Uterus (tissue), 4 donors: ENCODE results near the gene JPH3. TPM values are rescaled to one million over a fixed set of nuclear protein-coding genes. Genes with fewer than 3 reads are reported as not detected.
A peak's percentile ranks its signal among the peaks of the same experiment; 100 is the strongest.

Source experiments
- DNase-seq, 2 donors: peaks; one replicate each; pipeline ENCODE4 v3.0.0-alpha.2; 2019 to 2020
- H3K27ac ChIP-seq, 2 donors: fragments of 200-600 bp; sonication (generic); 1 replicate in 1 of 2; 2 replicates in 1 of 2; pipeline ENCODE4 v1.5.1; 2016 to 2018
- H3K27me3 ChIP-seq, 2 donors: fragments of 200-600 bp; sonication (generic); one replicate each; pipeline ENCODE4 v1.5.1; 2018 to 2019; ENCODE audit warnings: control low read depth in 1 of 2
- H3K36me3 ChIP-seq, 2 donors: fragments of 200-600 bp; sonication (generic); one replicate each; pipeline ENCODE4 v1.5.1; 2019; ENCODE audit warnings: control low read depth in 1 of 2
- H3K4me1 ChIP-seq, 2 donors: fragments of 200-600 bp; sonication (generic); one replicate each; pipeline ENCODE4 v1.5.1; 2018 to 2019; ENCODE audit warnings: control low read depth in 1 of 2
- H3K4me3 ChIP-seq, 2 donors: fragments of 200-600 bp; sonication (generic); 1 replicate in 1 of 2; 2 replicates in 1 of 2; pipeline ENCODE4 v1.5.1; 2018 to 2019; ENCODE audit warnings: mild to moderate bottlenecking in 1 of 2
- H3K9me3 ChIP-seq, 2 donors: fragments of 200-600 bp; sonication (generic); one replicate each; pipeline ENCODE4 v1.5.1; 2019; ENCODE audit warnings: control low read depth in 1 of 2
- CTCF ChIP-seq, 4 experiments: fragments of 200-600 bp in 2 of 4; fragments of 450-650 bp in 2 of 4; sonication (generic) in 2 of 4; IDR thresholded peaks; one replicate each; pipeline ENCODE4 v1.5.1; 2016 to 2019; ENCODE audit warnings: antibody characterized with exemption in 4 of 4, mild to moderate bottlenecking in 2 of 4, moderate library complexity in 1 of 4
- POLR2A ChIP-seq, 2 donors: fragments of 450-650 bp; IDR thresholded peaks; one replicate each; pipeline ENCODE4 v1.6.1; 2016; ENCODE audit warnings: antibody characterized with exemption in 2 of 2, mild to moderate bottlenecking in 1 of 2, moderate library complexity in 1 of 2
- intact Hi-C: fragments of 100-400 bp; cut with DNase I; formaldehyde crosslinking; loops from one replicate; pipeline ENCODE4 v1.15.1; 2023; ENCODE audit warnings: low total_unique reads
- total RNA-seq, 4 donors: library from RNA; depleted of rRNA in 3 of 4; stranded (reverse); fragments of >200 nt in 3 of 4; gene quantifications; one replicate each; pipeline versions ENCODE4 v1.1.0 to v1.2.4, GENCODE V29; 2014 to 2023
- donor health status: DM: yes; HTN: yes; CAD: no.

The JPH3 gene
- total RNA-seq, 4 donors from 2014 or later: 0.27 to 1.1 TPM; not detected in 2

- Histone ChIP-seq H3K27ac (peak overlapping the region; percentile 94), H3K36me3 (no peaks in the 10 kb centered on the region), H3K4me1 (peaks cover 13 to 16% of the 10 kb centered on the region in 2 donors), H3K9me3 (no peaks in the 10 kb centered on the region), H3K4me3 (peak overlapping the region in 1 of 2 donors; percentile 17), H3K27me3 (no peaks in the 10 kb centered on the region)
- no peak for TF ChIP-seq CTCF (IDR thresholded peaks at IDR 0.05)
- no peak for TF ChIP-seq POLR2A (IDR thresholded peaks at IDR 0.05)
- peak; percentile 85 to 93 for DNase-seq
- intact Hi-C loops: no loop called here
Observed at GRCh38 chr16:87581857-87582215, 20.5 kb upstream of the JPH3 start.

- Histone ChIP-seq H3K27me3 (no peaks in the 10 kb centered on the region), H3K27ac (peak overlapping the region; percentile 94), H3K36me3 (no peaks in the 10 kb centered on the region), H3K4me3 (peak overlapping the region; percentile 13 to 17), H3K4me1 (peaks cover 13 to 16% of the 10 kb centered on the region in 2 donors), H3K9me3 (no peaks in the 10 kb centered on the region)
- TF ChIP-seq CTCF (IDR thresholded peaks at IDR 0.05) (no peak), POLR2A (IDR thresholded peaks at IDR 0.05) (no peak)
- intact Hi-C loops: no loop called here
- peak; percentile 77 to 83 for DNase-seq
Observed at GRCh38 chr16:87582216-87582965, 19.9 kb upstream of the JPH3 start.

GRCh38 chr16:87582966-87583325 is 19.4 kb upstream of the JPH3 start:
- DNase-seq: no peak
- H3K27me3 ChIP-seq: no peaks in the 10 kb centered on the region
- H3K4me3 ChIP-seq: peak overlapping the region in 1 of 2 donors; percentile 17
- TF ChIP-seq CTCF (IDR thresholded peaks at IDR 0.05) (no peak), POLR2A (IDR thresholded peaks at IDR 0.05) (no peak)
- H3K36me3 ChIP-seq: no peaks in the 10 kb centered on the region
- peaks cover 13 to 16% of the 10 kb centered on the region in 2 donors for H3K4me1 ChIP-seq
- H3K27ac ChIP-seq: peak overlapping the region; percentile 94
- H3K9me3 ChIP-seq: no peaks in the 10 kb centered on the region
- intact Hi-C loops: no loop called here

GRCh38 chr16:87583453-87584131 is 18.7 kb upstream of the JPH3 start:
- H3K4me3 ChIP-seq: no peak overlapping the region
- no peak for TF ChIP-seq POLR2A (IDR thresholded peaks at IDR 0.05)
- no peaks in the 10 kb centered on the region for H3K27me3 ChIP-seq
- no peaks in the 10 kb centered on the region for H3K9me3 ChIP-seq
- no peaks in the 10 kb centered on the region for H3K36me3 ChIP-seq
- H3K4me1 ChIP-seq: peaks cover 13 to 16% of the 10 kb centered on the region in 2 donors
- intact Hi-C loops: no loop called here
- DNase-seq: no peak
- peak overlapping the region; percentile 94 for H3K27ac ChIP-seq

- no peak for DNase-seq
- Histone ChIP-seq H3K27me3 (no peaks in the 10 kb centered on the region), H3K27ac (peak overlapping the region in 1 of 2 donors; percentile 94), H3K9me3 (no peaks in the 10 kb centered on the region), H3K4me1 (peaks cover 13 to 16% of the 10 kb centered on the region in 2 donors), H3K4me3 (no peak overlapping the region), H3K36me3 (no peaks in the 10 kb centered on the region)
- TF ChIP-seq CTCF (IDR thresholded peaks at IDR 0.05) (no peak), POLR2A (IDR thresholded peaks at IDR 0.05) (no peak)
- intact Hi-C loops: no loop called here
Observed at GRCh38 chr16:87584271-87584670, 18.0 kb upstream of the JPH3 start.
